Testis (tissue), 3 donors: ENCODE results near the gene PMF1. TPM values are rescaled to one million over a fixed set of nuclear protein-coding genes. Genes with fewer than 3 reads are reported as not detected.
A peak's percentile ranks its signal among the peaks of the same experiment; 100 is the strongest.

Experiments
- DNase-seq: peaks from one replicate; pipeline ENCODE4 v3.0.0-alpha.2; 2019
- H3K27ac ChIP-seq, 2 donors: fragments of 200-600 bp; sonication (generic); one replicate each; pipeline ENCODE4 v1.5.1; 2019
- H3K27me3 ChIP-seq: fragments of 200-600 bp; sonication (generic); one replicate; pipeline ENCODE4 v1.5.1; 2019
- H3K36me3 ChIP-seq: fragments of 200-600 bp; sonication (generic); one replicate; pipeline ENCODE4 v1.5.1; 2017; ENCODE audit warnings: low read depth; ENCODE audit errors: missing control alignments
- H3K4me1 ChIP-seq: fragments of 200-600 bp; sonication (generic); one replicate; pipeline ENCODE4 v1.5.1; 2019
- H3K4me3 ChIP-seq, 2 donors: fragments of 200-600 bp; sonication (generic); one replicate each; pipeline ENCODE4 v1.5.1; 2017 to 2019
- H3K9me3 ChIP-seq: fragments of 200-600 bp; sonication (generic); one replicate; pipeline ENCODE4 v1.5.1; 2017
- POLR2A ChIP-seq: fragments of 450-650 bp; IDR thresholded peaks from one replicate; pipeline ENCODE4 v1.6.1; 2017; ENCODE audit warnings: antibody characterized with exemption, mild to moderate bottlenecking, moderate library complexity
- WGBS, 2 donors: methylation state at CpG; one replicate each; pipeline ENCODE4 v1.1.5; 2018; 5-methylcytosine and 5-hydroxymethylcytosine counted together
- intact Hi-C: fragments of 100-400 bp; cut with DNase I; formaldehyde crosslinking; loops from one replicate; pipeline ENCODE4 v1.15.1; 2023; ENCODE audit warnings: low total_unique reads
- polyA plus RNA-seq: library from polyadenylated mRNA; stranded (reverse); fragments of 350-450 nt; fragmentation: Illumina TruSeq; extraction: RNeasy Lipid Tissue Mini Kit (QIAGEN cat#74804); gene quantifications from one replicate; pipeline ENCODE4 v1.2.3, GENCODE V29; 2014; ENCODE audit warnings: low read depth, low replicate concordance; ENCODE audit not compliant: insufficient read depth
- total RNA-seq, 2 donors: library from RNA; depleted of rRNA; stranded (reverse); fragments of >200 nt; gene quantifications; one replicate each; pipeline ENCODE4 v1.2.3, GENCODE V29; 2016
- TF ChIP-seq, protein P1 (sequence below), 3 experiments: fragments of 450-650 bp in 2 of 3; fragments of 200-600 bp in 1 of 3; sonication (generic) in 1 of 3; IDR thresholded peaks; one replicate each; pipeline ENCODE4 v1.5.1; 2016 to 2019; ENCODE audit warnings: antibody characterized with exemption in 3 of 3, mild to moderate bottlenecking in 2 of 3, moderate library complexity in 1 of 3

The PMF1 gene
- total and polyA plus RNA-seq, 3 donors from 2014 or later, result 32.3 to 47.0 (median 38.1) TPM

- intact Hi-C loops, result no loop called here
- Histone ChIP-seq H3K27ac (no peak overlapping the region), H3K36me3 (no peaks in the 10 kb centered on the region), H3K4me1 (peaks cover 25% of the 10 kb centered on the region), H3K4me3 (no peak overlapping the region), H3K9me3 (no peaks in the 10 kb centered on the region), H3K27me3 (no peaks in the 10 kb centered on the region)
- TF ChIP-seq, protein P1, sequence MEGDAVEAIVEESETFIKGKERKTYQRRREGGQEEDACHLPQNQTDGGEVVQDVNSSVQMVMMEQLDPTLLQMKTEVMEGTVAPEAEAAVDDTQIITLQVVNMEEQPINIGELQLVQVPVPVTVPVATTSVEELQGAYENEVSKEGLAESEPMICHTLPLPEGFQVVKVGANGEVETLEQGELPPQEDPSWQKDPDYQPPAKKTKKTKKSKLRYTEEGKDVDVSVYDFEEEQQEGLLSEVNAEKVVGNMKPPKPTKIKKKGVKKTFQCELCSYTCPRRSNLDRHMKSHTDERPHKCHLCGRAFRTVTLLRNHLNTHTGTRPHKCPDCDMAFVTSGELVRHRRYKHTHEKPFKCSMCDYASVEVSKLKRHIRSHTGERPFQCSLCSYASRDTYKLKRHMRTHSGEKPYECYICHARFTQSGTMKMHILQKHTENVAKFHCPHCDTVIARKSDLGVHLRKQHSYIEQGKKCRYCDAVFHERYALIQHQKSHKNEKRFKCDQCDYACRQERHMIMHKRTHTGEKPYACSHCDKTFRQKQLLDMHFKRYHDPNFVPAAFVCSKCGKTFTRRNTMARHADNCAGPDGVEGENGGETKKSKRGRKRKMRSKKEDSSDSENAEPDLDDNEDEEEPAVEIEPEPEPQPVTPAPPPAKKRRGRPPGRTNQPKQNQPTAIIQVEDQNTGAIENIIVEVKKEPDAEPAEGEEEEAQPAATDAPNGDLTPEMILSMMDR (IDR thresholded peaks at IDR 0.05), result no peak
- TF ChIP-seq POLR2A, result no peak
- 41 to 46% methylated on average over 5 to 10 of the region's 10 CpGs for WGBS, 2 donors
- no peak for DNase-seq
These were observed 33.5 kb downstream of the PMF1 start for GRCh38 chr1:156246241-156246780.

GRCh38 chr1:156246781-156247459 is 34.1 kb downstream of the PMF1 start:
- no peaks in the 10 kb centered on the region for H3K27me3 ChIP-seq
- H3K9me3 ChIP-seq, result no peaks in the 10 kb centered on the region
- H3K36me3 ChIP-seq, result no peaks in the 10 kb centered on the region
- intact Hi-C loops, result no loop called here
- 61 to 64% methylated on average over 5 to 12 of the region's 16 CpGs for WGBS, 2 donors
- H3K4me3 ChIP-seq, result no peak overlapping the region
- DNase-seq, result no peak
- TF ChIP-seq, protein P1 (IDR thresholded peaks at IDR 0.05), result no peak
- no peak for TF ChIP-seq POLR2A
- H3K27ac ChIP-seq, result no peak overlapping the region
- peaks cover 25% of the 10 kb centered on the region for H3K4me1 ChIP-seq

GRCh38 chr1:156247460-156248322 is 34.9 kb downstream of the PMF1 start, which contains the start of gene PAQR6:
Gene PAQR6 (minus strand): TSS chr1:156248056. CDS start chr1:156246731, 1,325 bp downstream.
- DNase-seq, result peak; percentile 58
- 49 to 55% methylated on average over 9 to 16 of the region's 16 CpGs for WGBS, 2 donors
- H3K27me3 ChIP-seq, result no peaks in the 10 kb centered on the region
- no peaks in the 10 kb centered on the region for H3K36me3 ChIP-seq
- H3K27ac ChIP-seq, result no peak within 1 kb of the TSS
- intact Hi-C loops, result no loop called here
- H3K9me3 ChIP-seq, result no peaks in the 10 kb centered on the region
- no peak within 1 kb of the TSS for H3K4me3 ChIP-seq
- H3K4me1 ChIP-seq, result peaks cover 25% of the 10 kb centered on the region
- TF ChIP-seq, protein P1 (IDR thresholded peaks at IDR 0.05), result no peak
- no peak for TF ChIP-seq POLR2A

- peaks cover 25% of the 10 kb centered on the region for H3K4me1 ChIP-seq
- H3K27me3 ChIP-seq, result no peaks in the 10 kb centered on the region
- H3K36me3 ChIP-seq, result no peaks in the 10 kb centered on the region
- no peak for DNase-seq
- H3K4me3 ChIP-seq, result no peak overlapping the region
- H3K9me3 ChIP-seq, result no peaks in the 10 kb centered on the region
- no peak overlapping the region for H3K27ac ChIP-seq
- WGBS, 2 donors, result 76 to 82% methylated on average over 4 of the region's 4 CpGs
- no peak for TF ChIP-seq POLR2A
- TF ChIP-seq, protein P1 (IDR thresholded peaks at IDR 0.05), result no peak
- intact Hi-C loops, result no loop called here
These were observed 35.5 kb downstream of the PMF1 start for GRCh38 chr1:156248323-156248683.
